ACC112 (cell line): ENCODE results near the gene EGFLAM.

Experiments
- H2AFZ ChIP-seq: fragments of 200-600 bp; sonication (generic); one replicate; pipeline ENCODE4 v1.6.0; 2017; ENCODE audit warnings: antibody characterized with exemption, low read length; ENCODE audit not compliant: unreplicated experiment
- H3K27ac ChIP-seq: fragments of 200-600 bp; sonication (generic); 2 replicates; pipeline ENCODE4 v1.5.1; 2014; ENCODE audit warnings: low read depth, mild to moderate bottlenecking, antibody characterized with exemption, low read length, moderate library complexity
- H3K27me3 ChIP-seq: fragments of 200-600 bp; sonication (generic); 2 replicates; pipeline ENCODE4 v1.6.1; 2014; ENCODE audit warnings: mild to moderate bottlenecking, antibody characterized with exemption, low read length, moderate library complexity, mixed read lengths; ENCODE audit not compliant: insufficient read depth
- H3K36me3 ChIP-seq: fragments of 200-600 bp; sonication (generic); 2 replicates; pipeline ENCODE4 v1.6.1; 2016; ENCODE audit warnings: mild to moderate bottlenecking, antibody characterized with exemption, low read length, moderate library complexity, mixed read lengths; ENCODE audit not compliant: insufficient read depth
- H3K4me1 ChIP-seq: fragments of 200-600 bp; sonication (generic); one replicate; pipeline ENCODE4 v1.6.1; 2016; ENCODE audit warnings: low read length, mixed read lengths; ENCODE audit not compliant: insufficient read depth, unreplicated experiment, control insufficient read depth
- H3K4me3 ChIP-seq: fragments of 200-600 bp; sonication (generic); 2 replicates; pipeline ENCODE4 v1.5.1; 2014; ENCODE audit warnings: mild to moderate bottlenecking, low read depth, low read length
- H3K79me2 ChIP-seq: fragments of 200-600 bp; sonication (generic); one replicate; pipeline ENCODE4 v1.6.0; 2016; ENCODE audit warnings: low read length; ENCODE audit not compliant: control insufficient read depth, unreplicated experiment, insufficient read depth

EGFLAM gene

DNA sequence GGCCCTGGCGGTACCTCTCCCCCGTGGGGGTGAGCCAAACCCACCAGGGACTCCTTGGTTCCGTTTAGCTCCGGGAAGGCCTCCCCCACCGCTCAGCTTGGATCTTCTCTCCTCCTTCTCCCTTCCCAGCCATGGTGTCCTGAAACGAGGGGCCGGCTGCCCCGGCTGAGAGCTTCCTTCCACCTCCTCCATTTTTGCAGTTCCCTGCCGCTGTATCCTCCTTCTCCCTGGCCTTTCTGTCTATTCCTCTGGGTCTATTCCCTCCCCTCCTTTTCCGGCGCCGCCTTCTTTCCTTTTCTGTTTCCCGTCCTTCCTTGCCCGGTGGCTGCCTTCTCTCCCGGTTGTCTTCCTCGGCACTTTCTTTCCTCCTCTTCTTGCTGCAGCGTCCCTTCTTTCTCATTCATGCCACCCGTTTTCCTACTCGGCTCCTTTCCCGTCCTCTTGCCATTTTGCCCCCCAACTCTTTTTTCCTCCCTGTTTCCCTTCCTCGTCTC lies 187.7 kb downstream of the EGFLAM start:
- Histone ChIP-seq H3K79me2 (peaks cover 24% of the 10 kb centered on the region), H3K36me3 (peaks cover 11% of the 10 kb centered on the region; the same call in 1 of the 2 replicates), H3K27ac (peak overlapping the region; percentile 80), H2AFZ (peak overlapping the region; percentile 61), H3K4me3 (peak overlapping the region; percentile 88), H3K27me3 (no peaks in the 10 kb centered on the region), H3K4me1 (peaks cover 26% of the 10 kb centered on the region)

DNA sequence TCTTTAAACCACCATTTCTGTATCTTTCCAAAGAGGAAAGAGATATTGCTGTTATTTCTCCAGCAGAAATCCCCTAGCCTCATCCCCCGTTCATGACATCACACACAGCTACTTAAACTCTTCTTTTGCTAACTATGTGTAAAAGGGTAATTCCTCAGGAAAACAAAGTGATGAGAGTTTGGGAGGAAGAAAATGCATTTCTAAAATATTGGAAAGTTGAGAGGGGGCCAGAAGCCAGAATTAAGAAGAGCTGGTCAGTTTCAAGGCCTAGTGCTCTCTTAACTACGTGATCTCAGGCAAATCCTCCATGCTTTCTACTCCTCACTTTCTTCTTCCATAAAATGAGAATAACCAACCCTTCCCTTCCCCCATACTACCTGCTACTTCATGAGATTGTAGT lies 188.7 kb downstream of the EGFLAM start:
- Histone ChIP-seq H3K27me3 (no peaks in the 10 kb centered on the region), H2AFZ (peak overlapping the region; percentile 61), H3K36me3 (peaks cover 11% of the 10 kb centered on the region; the same call in 1 of the 2 replicates), H3K4me1 (peaks cover 26% of the 10 kb centered on the region), H3K27ac (peak overlapping the region; percentile 80), H3K4me3 (peak overlapping the region; percentile 88), H3K79me2 (peaks cover 24% of the 10 kb centered on the region)

DNA sequence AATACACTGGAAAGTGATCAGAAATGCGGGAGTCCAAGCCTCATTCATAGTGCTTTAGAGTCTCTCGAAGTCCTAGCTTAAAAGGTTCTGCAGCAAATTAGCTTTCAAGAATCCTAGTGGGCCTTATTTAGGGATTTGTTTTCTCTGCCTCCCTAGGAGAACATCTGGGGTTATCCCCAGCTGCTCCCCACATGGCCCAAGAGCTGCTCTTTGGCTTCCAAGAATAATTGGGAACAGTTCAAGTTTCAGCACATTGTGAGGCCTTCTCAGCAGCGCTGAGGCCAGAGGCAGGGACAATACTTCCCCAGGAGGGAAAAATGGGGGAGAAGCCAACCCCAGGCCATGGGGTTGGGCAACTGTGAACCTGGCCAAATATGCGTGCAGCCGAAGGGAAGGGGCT lies 189.4 kb downstream of the EGFLAM start:
- H2AFZ ChIP-seq: no peak overlapping the region
- peaks cover 26% of the 10 kb centered on the region for H3K4me1 ChIP-seq
- no peaks in the 10 kb centered on the region for H3K27me3 ChIP-seq
- no peak overlapping the region for H3K4me3 ChIP-seq
- H3K79me2 ChIP-seq: peaks cover 24% of the 10 kb centered on the region
- H3K27ac ChIP-seq: no peak overlapping the region; the same call in 1 of the 2 replicates
- H3K36me3 ChIP-seq: peaks cover 15% of the 10 kb centered on the region; the same call in 1 of the 2 replicates

DNA sequence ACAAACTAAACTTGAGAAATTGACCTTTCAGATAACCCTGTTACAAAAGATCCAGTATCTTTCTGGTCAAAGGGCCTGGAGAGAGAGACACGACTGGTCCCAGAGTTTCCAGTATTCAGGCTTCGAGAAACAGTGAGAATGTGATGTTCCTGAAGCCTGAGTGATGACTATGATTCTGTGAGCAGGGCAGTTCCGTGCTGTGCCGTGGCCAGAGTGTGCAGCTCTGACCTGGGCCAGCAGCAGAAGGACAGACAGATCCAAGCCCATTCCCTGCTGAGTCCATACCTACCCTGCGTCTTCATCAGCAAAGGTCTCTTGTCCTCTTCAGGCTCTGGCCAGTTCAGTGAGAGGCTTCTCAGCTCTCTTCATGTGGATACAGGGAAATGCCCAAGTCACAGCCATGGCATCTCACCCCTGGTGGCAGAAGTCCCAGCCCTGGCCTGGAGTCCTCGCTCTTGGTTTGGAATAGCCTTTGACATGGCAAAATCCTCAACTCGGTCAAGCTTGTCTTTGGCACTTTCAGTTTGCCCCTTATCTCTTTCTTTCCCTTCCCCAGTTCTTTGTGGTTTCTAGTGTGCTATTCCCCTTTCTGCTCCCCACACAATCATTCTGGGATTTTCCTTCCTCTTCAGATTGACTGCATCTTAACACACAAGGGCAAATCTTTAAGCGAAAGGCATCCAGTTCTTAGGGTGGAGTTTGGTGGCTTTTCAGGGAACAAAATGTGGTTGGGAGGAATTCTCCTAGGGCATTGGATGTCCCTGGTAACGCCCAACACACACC lies 190.4 kb downstream of the EGFLAM start:
- peaks cover 15% of the 10 kb centered on the region; the same call in 1 of the 2 replicates for H3K36me3 ChIP-seq
- peaks cover 26% of the 10 kb centered on the region for H3K4me1 ChIP-seq
- H3K4me3 ChIP-seq: no peak overlapping the region
- H3K27me3 ChIP-seq: no peaks in the 10 kb centered on the region
- no peak overlapping the region for H2AFZ ChIP-seq
- peaks cover 24% of the 10 kb centered on the region for H3K79me2 ChIP-seq
- no peak overlapping the region for H3K27ac ChIP-seq

DNA sequence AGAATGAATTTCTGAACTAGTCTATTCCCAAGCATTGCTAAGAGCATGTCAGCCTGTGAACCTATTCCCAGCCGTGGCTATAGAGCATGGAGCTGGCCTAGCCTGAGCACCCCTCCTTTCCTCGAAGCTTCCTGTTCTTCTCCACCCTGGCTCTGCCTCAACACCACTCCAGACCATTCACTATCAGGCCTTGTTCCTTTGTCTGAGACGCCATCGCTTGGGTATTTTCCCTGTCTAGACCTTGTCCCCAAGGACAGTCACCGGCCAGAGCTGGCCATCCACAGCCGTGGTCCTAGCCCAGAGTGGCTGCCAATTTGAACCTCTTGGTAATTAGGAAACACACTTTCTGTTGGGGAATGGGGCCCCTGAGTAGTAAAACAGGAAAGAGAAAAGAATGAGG lies 192.3 kb downstream of the EGFLAM start:
- Histone ChIP-seq H3K79me2 (peaks cover 24% of the 10 kb centered on the region), H3K27me3 (no peaks in the 10 kb centered on the region), H3K4me3 (no peak overlapping the region), H2AFZ (no peak overlapping the region), H3K27ac (no peak overlapping the region), H3K36me3 (peaks cover 15% of the 10 kb centered on the region; the same call in 1 of the 2 replicates), H3K4me1 (peaks cover 22% of the 10 kb centered on the region)

DNA sequence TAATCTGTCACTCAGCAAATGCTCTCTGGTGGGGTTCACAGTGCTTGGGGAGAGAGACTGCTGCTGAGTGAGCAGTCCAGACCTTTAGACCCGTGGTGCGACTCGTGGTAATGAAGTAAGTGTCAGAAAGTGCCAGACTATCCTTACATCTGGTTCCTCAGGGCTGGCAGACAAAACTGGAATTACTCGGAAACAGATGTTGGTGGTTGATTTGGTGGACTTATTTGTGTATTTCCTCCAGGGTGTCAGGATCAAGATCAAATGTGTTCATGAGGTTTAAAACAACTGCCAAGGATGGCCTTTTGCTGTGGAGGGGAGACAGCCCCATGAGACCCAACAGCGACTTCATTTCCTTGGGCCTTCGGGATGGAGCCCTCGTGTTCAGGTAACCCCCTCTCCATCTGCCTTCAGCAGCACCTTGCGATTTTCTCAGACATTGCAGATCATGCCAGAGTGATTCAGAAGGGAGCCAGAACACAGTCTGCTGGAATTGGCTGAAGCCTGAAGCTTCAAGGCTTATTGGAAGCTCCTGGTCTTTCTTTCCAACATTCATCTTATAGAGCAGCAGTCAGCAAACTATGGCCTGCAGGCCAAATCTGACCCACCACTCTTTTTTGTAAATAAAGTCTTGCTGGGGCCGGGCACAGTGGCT lies 192.8 kb downstream of the EGFLAM start:
- no peaks in the 10 kb centered on the region for H3K27me3 ChIP-seq
- H3K36me3 ChIP-seq: peaks cover 15% of the 10 kb centered on the region; the same call in 1 of the 2 replicates

DNA sequence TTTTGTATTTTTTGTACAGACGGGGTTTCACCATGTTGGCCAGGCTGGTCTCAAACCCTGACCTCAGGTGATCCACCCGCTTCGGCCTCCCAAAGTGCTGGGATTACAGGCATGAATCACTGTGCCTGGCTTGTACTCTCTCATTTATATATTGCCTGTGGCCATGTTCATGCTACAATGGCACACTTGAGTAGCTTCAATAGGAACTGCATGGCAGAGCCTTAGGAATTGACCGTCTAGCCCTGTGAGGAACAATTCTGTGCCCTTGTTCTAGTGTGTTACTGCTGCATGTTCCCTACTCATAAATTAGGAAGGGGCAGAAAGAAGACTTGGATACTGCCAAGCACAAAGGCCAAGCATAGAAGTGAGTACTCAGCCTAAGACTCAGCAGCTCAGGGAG lies 193.8 kb downstream of the EGFLAM start:
- Histone ChIP-seq H3K4me1 (peaks cover 26% of the 10 kb centered on the region), H3K27ac (no peak overlapping the region), H3K79me2 (peaks cover 9% of the 10 kb centered on the region), H3K27me3 (no peaks in the 10 kb centered on the region), H3K4me3 (no peak overlapping the region), H3K36me3 (peaks cover 15% of the 10 kb centered on the region; the same call in 1 of the 2 replicates), H2AFZ (no peak overlapping the region)

More for the DNA sequence above, 192.8 kb downstream of the EGFLAM start:
- Histone ChIP-seq H3K27ac (no peak overlapping the region), H3K4me3 (no peak overlapping the region), H2AFZ (no peak overlapping the region), H3K4me1 (peaks cover 26% of the 10 kb centered on the region), H3K79me2 (peaks cover 19% of the 10 kb centered on the region)

DNA sequence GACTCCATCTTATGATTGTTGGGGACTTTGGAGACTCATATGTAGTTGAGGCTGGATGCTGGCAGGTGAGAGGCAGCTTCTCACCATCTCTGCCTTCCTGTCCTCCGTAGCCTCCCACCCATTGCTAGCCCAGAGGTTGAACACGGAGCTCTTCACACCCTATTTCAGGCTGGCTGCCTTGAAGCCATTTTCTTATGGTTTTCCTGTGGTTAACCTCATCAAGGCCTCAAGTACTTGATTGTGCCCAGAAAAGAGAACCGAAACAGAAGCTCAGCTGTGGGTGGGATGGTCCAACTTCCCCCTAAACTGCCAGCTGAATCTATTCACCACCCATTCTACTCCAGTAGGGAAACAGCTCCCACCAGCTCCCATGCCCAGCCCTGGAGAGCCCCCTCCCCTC lies 195.1 kb downstream of the EGFLAM start:
- no peak overlapping the region for H3K4me3 ChIP-seq
- peaks cover 15% of the 10 kb centered on the region; the same call in 1 of the 2 replicates for H3K36me3 ChIP-seq
- H3K27me3 ChIP-seq: no peaks in the 10 kb centered on the region
- H3K27ac ChIP-seq: no peak overlapping the region
- H3K79me2 ChIP-seq: no peaks in the 10 kb centered on the region
- no peak overlapping the region for H2AFZ ChIP-seq
- H3K4me1 ChIP-seq: peaks cover 13% of the 10 kb centered on the region

DNA sequence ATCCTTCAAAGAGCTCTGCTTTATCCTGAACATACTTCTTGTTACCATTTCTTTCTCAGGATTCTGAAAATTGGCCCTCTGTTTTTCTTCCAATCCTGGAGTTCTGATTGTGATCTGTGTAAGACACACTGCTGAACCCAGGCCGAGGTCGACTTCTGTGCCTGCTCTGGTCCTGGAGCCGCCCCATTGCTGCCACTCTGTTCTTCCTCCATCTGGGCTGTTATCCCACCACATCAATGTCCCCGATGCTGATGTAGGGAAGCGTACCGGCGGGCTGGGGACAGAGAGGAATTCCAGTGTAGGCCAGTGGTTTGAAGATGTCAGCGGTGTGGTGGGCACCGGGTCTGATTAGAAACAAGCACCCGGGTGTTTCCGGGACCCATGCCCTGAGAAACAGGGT lies 195.6 kb downstream of the EGFLAM start:
- H3K79me2 ChIP-seq: no peaks in the 10 kb centered on the region
- H3K4me1 ChIP-seq: peaks cover 11% of the 10 kb centered on the region
- H3K36me3 ChIP-seq: peaks cover 11% of the 10 kb centered on the region; the same call in 1 of the 2 replicates
- no peak overlapping the region for H3K4me3 ChIP-seq
- no peaks in the 10 kb centered on the region for H3K27me3 ChIP-seq
- no peak overlapping the region for H2AFZ ChIP-seq
- H3K27ac ChIP-seq: no peak overlapping the region

DNA sequence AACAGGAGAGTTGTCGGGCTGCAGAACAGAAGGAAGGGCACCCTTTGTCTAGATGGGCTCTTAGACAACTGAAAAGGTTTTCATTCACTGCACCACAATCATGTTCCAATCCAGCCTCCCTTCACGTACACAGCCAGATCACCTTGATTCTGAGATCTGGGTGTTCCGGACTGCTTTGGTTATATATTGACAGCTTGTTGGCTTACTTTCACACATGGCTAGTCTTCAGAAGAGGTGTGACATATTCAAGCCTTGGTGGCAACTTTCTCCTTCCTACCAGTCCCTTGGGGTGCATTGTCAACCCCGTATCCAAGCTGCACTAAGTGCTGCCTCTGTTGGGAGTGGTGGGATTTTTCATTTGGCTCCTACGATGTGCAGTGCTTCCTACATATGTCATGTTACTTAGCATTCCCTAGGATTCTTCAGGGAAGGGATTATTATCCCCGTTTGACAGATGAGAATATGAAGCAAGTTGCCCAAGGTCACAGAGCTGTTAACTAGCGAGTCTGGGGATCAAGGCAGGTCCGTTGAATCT lies 197.5 kb downstream of the EGFLAM start:
- H2AFZ ChIP-seq: no peak overlapping the region
- no peak overlapping the region for H3K27ac ChIP-seq
- peaks cover 11% of the 10 kb centered on the region for H3K4me1 ChIP-seq
- no peak overlapping the region for H3K4me3 ChIP-seq
- no peaks in the 10 kb centered on the region for H3K27me3 ChIP-seq
- peaks cover 14% of the 10 kb centered on the region; the same call in 1 of the 2 replicates for H3K36me3 ChIP-seq
- H3K79me2 ChIP-seq: no peaks in the 10 kb centered on the region
